Measurements from ENCODE around the gene ELK3. TPM values are rescaled to one million over a fixed set of nuclear protein-coding genes. Genes with fewer than 3 reads are reported as not detected.

ELK3 gene
- polyA plus RNA-seq, 2 donors: 15.8 to 17.0 TPM

- Histone ChIP-seq H3K36me3 (ENCODE audit: control insufficient read depth in 2 of 2, insufficient read depth in 2 of 2, low read length in 1 of 2) (peaks cover 3 to 10% of the 10 kb centered on the region in 2 donors), H3K27ac (ENCODE audit: low read depth in 2 of 2, low read length in 1 of 2) (no peak overlapping the region), H3K27me3 (ENCODE audit: control insufficient read depth in 1 of 2, insufficient read depth in 2 of 2, low read length in 2 of 2) (no peaks in the 10 kb centered on the region), H3K9me3 (ENCODE audit: control insufficient read depth in 2 of 2, insufficient read depth in 1 of 2, low read depth in 1 of 2, low read length in 1 of 2) (no peaks in the 10 kb centered on the region), H3K4me3 (ENCODE audit: low read depth in 1 of 2, low read length in 2 of 2) (no peak overlapping the region), H3K4me1 (ENCODE audit: control insufficient read depth in 2 of 2, insufficient read depth in 2 of 2, low read length in 1 of 2) (peaks cover 2 to 4% of the 10 kb centered on the region in 2 donors)
- WGBS, 2 donors: 96 to 97% methylated on average over 2 of the region's 2 CpGs
Measured at GRCh38 chr12:96260231-96260630, 66.1 kb downstream of the ELK3 start.

- no peak overlapping the region for H3K4me3 ChIP-seq (ENCODE audit: low read depth in 1 of 2, low read length in 2 of 2)
- H3K27ac ChIP-seq (ENCODE audit: low read depth in 2 of 2, low read length in 1 of 2): no peak overlapping the region
- no peaks in the 10 kb centered on the region for H3K27me3 ChIP-seq (ENCODE audit: control insufficient read depth in 1 of 2, insufficient read depth in 2 of 2, low read length in 2 of 2)
- peaks cover 3 to 10% of the 10 kb centered on the region in 2 donors for H3K36me3 ChIP-seq (ENCODE audit: control insufficient read depth in 2 of 2, insufficient read depth in 2 of 2, low read length in 1 of 2)
- 89 to 93% methylated on average over 3 of the region's 3 CpGs for WGBS, 2 donors
- peaks cover 2 to 4% of the 10 kb centered on the region in 2 donors for H3K4me1 ChIP-seq (ENCODE audit: control insufficient read depth in 2 of 2, insufficient read depth in 2 of 2, low read length in 1 of 2)
- H3K9me3 ChIP-seq (ENCODE audit: control insufficient read depth in 2 of 2, insufficient read depth in 1 of 2, low read depth in 1 of 2, low read length in 1 of 2): no peaks in the 10 kb centered on the region
Measured at GRCh38 chr12:96260644-96261043, 66.5 kb downstream of the ELK3 start.

- no peak overlapping the region for H3K27ac ChIP-seq (ENCODE audit: low read depth in 2 of 2, low read length in 1 of 2)
- H3K4me3 ChIP-seq (ENCODE audit: low read depth in 1 of 2, low read length in 2 of 2): no peak overlapping the region
- no peaks in the 10 kb centered on the region for H3K9me3 ChIP-seq (ENCODE audit: control insufficient read depth in 2 of 2, insufficient read depth in 1 of 2, low read depth in 1 of 2, low read length in 1 of 2)
- H3K27me3 ChIP-seq (ENCODE audit: control insufficient read depth in 1 of 2, insufficient read depth in 2 of 2, low read length in 2 of 2): no peaks in the 10 kb centered on the region
- WGBS, 2 donors: 92 to 94% methylated on average over 5 of the region's 5 CpGs
- H3K36me3 ChIP-seq (ENCODE audit: control insufficient read depth in 2 of 2, insufficient read depth in 2 of 2, low read length in 1 of 2): peaks cover 3 to 10% of the 10 kb centered on the region in 2 donors
- H3K4me1 ChIP-seq (ENCODE audit: control insufficient read depth in 2 of 2, insufficient read depth in 2 of 2, low read length in 1 of 2): peaks cover 0 to 4% of the 10 kb centered on the region in 2 donors
Measured at GRCh38 chr12:96261557-96261956, 67.4 kb downstream of the ELK3 start.

- peaks cover 0 to 2% of the 10 kb centered on the region in 2 donors for H3K4me1 ChIP-seq (ENCODE audit: control insufficient read depth in 2 of 2, insufficient read depth in 2 of 2, low read length in 1 of 2)
- H3K36me3 ChIP-seq (ENCODE audit: control insufficient read depth in 2 of 2, insufficient read depth in 2 of 2, low read length in 1 of 2): peaks cover 3 to 10% of the 10 kb centered on the region in 2 donors
- no peaks in the 10 kb centered on the region for H3K27me3 ChIP-seq (ENCODE audit: control insufficient read depth in 1 of 2, insufficient read depth in 2 of 2, low read length in 2 of 2)
- no peak overlapping the region for H3K27ac ChIP-seq (ENCODE audit: low read depth in 2 of 2, low read length in 1 of 2)
- H3K9me3 ChIP-seq (ENCODE audit: control insufficient read depth in 2 of 2, insufficient read depth in 1 of 2, low read depth in 1 of 2, low read length in 1 of 2): no peaks in the 10 kb centered on the region
- WGBS, 2 donors: 63 to 70% methylated on average over 11 of the region's 11 CpGs
- no peak overlapping the region for H3K4me3 ChIP-seq (ENCODE audit: low read depth in 1 of 2, low read length in 2 of 2)
Measured at GRCh38 chr12:96263449-96263902, 69.3 kb downstream of the ELK3 start.

- Histone ChIP-seq H3K27ac (ENCODE audit: low read depth in 2 of 2, low read length in 1 of 2) (no peak overlapping the region), H3K4me3 (ENCODE audit: low read depth in 1 of 2, low read length in 2 of 2) (no peak overlapping the region), H3K27me3 (ENCODE audit: control insufficient read depth in 1 of 2, insufficient read depth in 2 of 2, low read length in 2 of 2) (no peaks in the 10 kb centered on the region), H3K36me3 (ENCODE audit: control insufficient read depth in 2 of 2, insufficient read depth in 2 of 2, low read length in 1 of 2) (peaks cover 3 to 9% of the 10 kb centered on the region in 2 donors), H3K9me3 (ENCODE audit: control insufficient read depth in 2 of 2, insufficient read depth in 1 of 2, low read depth in 1 of 2, low read length in 1 of 2) (no peaks in the 10 kb centered on the region), H3K4me1 (ENCODE audit: control insufficient read depth in 2 of 2, insufficient read depth in 2 of 2, low read length in 1 of 2) (no peaks in the 10 kb centered on the region)
- 94 to 96% methylated on average over 2 of the region's 2 CpGs for WGBS, 2 donors
Measured at GRCh38 chr12:96265400-96265799, 71.2 kb downstream of the ELK3 start.

- Histone ChIP-seq H3K4me1 (ENCODE audit: control insufficient read depth in 2 of 2, insufficient read depth in 2 of 2, low read length in 1 of 2) (no peaks in the 10 kb centered on the region), H3K9me3 (ENCODE audit: control insufficient read depth in 2 of 2, insufficient read depth in 1 of 2, low read depth in 1 of 2, low read length in 1 of 2) (no peaks in the 10 kb centered on the region), H3K36me3 (ENCODE audit: control insufficient read depth in 2 of 2, insufficient read depth in 2 of 2, low read length in 1 of 2) (peaks cover 3 to 7% of the 10 kb centered on the region in 2 donors), H3K27me3 (ENCODE audit: control insufficient read depth in 1 of 2, insufficient read depth in 2 of 2, low read length in 2 of 2) (no peaks in the 10 kb centered on the region), H3K27ac (ENCODE audit: low read depth in 2 of 2, low read length in 1 of 2) (no peak overlapping the region), H3K4me3 (ENCODE audit: low read depth in 1 of 2, low read length in 2 of 2) (no peak overlapping the region)
- 89 to 97% methylated on average over 1 of the region's 1 CpG for WGBS, 2 donors
Measured at GRCh38 chr12:96265836-96266235, 71.7 kb downstream of the ELK3 start.

GRCh38 chr12:96266238-96266637 is 72.1 kb downstream of the ELK3 start:
- Histone ChIP-seq H3K27me3 (ENCODE audit: control insufficient read depth in 1 of 2, insufficient read depth in 2 of 2, low read length in 2 of 2) (no peaks in the 10 kb centered on the region), H3K36me3 (ENCODE audit: control insufficient read depth in 2 of 2, insufficient read depth in 2 of 2, low read length in 1 of 2) (peaks cover 3 to 7% of the 10 kb centered on the region in 2 donors), H3K9me3 (ENCODE audit: control insufficient read depth in 2 of 2, insufficient read depth in 1 of 2, low read depth in 1 of 2, low read length in 1 of 2) (no peaks in the 10 kb centered on the region), H3K27ac (ENCODE audit: low read depth in 2 of 2, low read length in 1 of 2) (no peak overlapping the region), H3K4me1 (ENCODE audit: control insufficient read depth in 2 of 2, insufficient read depth in 2 of 2, low read length in 1 of 2) (no peaks in the 10 kb centered on the region), H3K4me3 (ENCODE audit: low read depth in 1 of 2, low read length in 2 of 2) (no peak overlapping the region)
- WGBS, 2 donors: 72 to 81% methylated on average over 2 of the region's 2 CpGs

GRCh38 chr12:96271469-96272199 is 77.5 kb downstream of the ELK3 start:
- no peaks in the 10 kb centered on the region for H3K27me3 ChIP-seq (ENCODE audit: control insufficient read depth in 1 of 2, insufficient read depth in 2 of 2, low read length in 2 of 2)
- H3K36me3 ChIP-seq (ENCODE audit: control insufficient read depth in 2 of 2, insufficient read depth in 2 of 2, low read length in 1 of 2): peaks cover 3 to 7% of the 10 kb centered on the region in 2 donors
- H3K4me1 ChIP-seq (ENCODE audit: control insufficient read depth in 2 of 2, insufficient read depth in 2 of 2, low read length in 1 of 2): no peaks in the 10 kb centered on the region
- no peaks in the 10 kb centered on the region for H3K9me3 ChIP-seq (ENCODE audit: control insufficient read depth in 2 of 2, insufficient read depth in 1 of 2, low read depth in 1 of 2, low read length in 1 of 2)
- no peak overlapping the region for H3K4me3 ChIP-seq (ENCODE audit: low read depth in 1 of 2, low read length in 2 of 2)
- H3K27ac ChIP-seq (ENCODE audit: low read depth in 2 of 2, low read length in 1 of 2): no peak overlapping the region
- 79 to 80% methylated on average over 8 of the region's 8 CpGs for WGBS, 2 donors

- H3K27ac ChIP-seq (ENCODE audit: low read depth in 2 of 2, low read length in 1 of 2): no peak overlapping the region
- H3K9me3 ChIP-seq (ENCODE audit: control insufficient read depth in 2 of 2, insufficient read depth in 1 of 2, low read depth in 1 of 2, low read length in 1 of 2): no peaks in the 10 kb centered on the region
- no peak overlapping the region for H3K4me3 ChIP-seq (ENCODE audit: low read depth in 1 of 2, low read length in 2 of 2)
- H3K27me3 ChIP-seq (ENCODE audit: control insufficient read depth in 1 of 2, insufficient read depth in 2 of 2, low read length in 2 of 2): no peaks in the 10 kb centered on the region
- no peaks in the 10 kb centered on the region for H3K4me1 ChIP-seq (ENCODE audit: control insufficient read depth in 2 of 2, insufficient read depth in 2 of 2, low read length in 1 of 2)
- peaks cover 0 to 7% of the 10 kb centered on the region in 2 donors for H3K36me3 ChIP-seq (ENCODE audit: control insufficient read depth in 2 of 2, insufficient read depth in 2 of 2, low read length in 1 of 2)
Measured at GRCh38 chr12:96274331-96274730, 80.2 kb downstream of the ELK3 start.

GRCh38 chr12:96285158-96285557 is 91.0 kb downstream of the ELK3 start:
- Histone ChIP-seq H3K27me3 (ENCODE audit: control insufficient read depth in 1 of 2, insufficient read depth in 2 of 2, low read length in 2 of 2) (no peaks in the 10 kb centered on the region), H3K9me3 (ENCODE audit: control insufficient read depth in 2 of 2, insufficient read depth in 1 of 2, low read depth in 1 of 2, low read length in 1 of 2) (no peaks in the 10 kb centered on the region), H3K4me1 (ENCODE audit: control insufficient read depth in 2 of 2, insufficient read depth in 2 of 2, low read length in 1 of 2) (no peaks in the 10 kb centered on the region), H3K27ac (ENCODE audit: low read depth in 2 of 2, low read length in 1 of 2) (no peak overlapping the region), H3K4me3 (ENCODE audit: low read depth in 1 of 2, low read length in 2 of 2) (no peak overlapping the region), H3K36me3 (ENCODE audit: control insufficient read depth in 2 of 2, insufficient read depth in 2 of 2, low read length in 1 of 2) (peaks cover 3 to 6% of the 10 kb centered on the region in 2 donors)

All from esophagus (tissue), 2 donors.